Stomach (tissue), 9 donors: ENCODE results near the gene TMEM138. TPM values are rescaled to one million over a fixed set of nuclear protein-coding genes. Genes with fewer than 3 reads are reported as not detected.

Source experiments
- DNase-seq, 2 donors: peaks; one replicate each; pipeline versions ENCODE4 v3.0.0 to v3.0.0-alpha.2; 2013 to 2019
- H3K27ac ChIP-seq, 5 donors: fragments of 200-600 bp in 4 of 5; sonication (generic) in 4 of 5; one replicate each; pipeline ENCODE4 v1.5.1; 2013 to 2019; ENCODE audit warnings: mild to moderate bottlenecking in 1 of 5, moderate library complexity in 1 of 5
- H3K27me3 ChIP-seq, 3 donors: fragments of 200-600 bp; sonication (generic); one replicate each; pipeline ENCODE4 v1.5.1; 2017 to 2019; ENCODE audit warnings: mixed run types in 1 of 3
- H3K36me3 ChIP-seq, 4 donors: fragments of 200-600 bp; sonication (generic); 1 replicate in 3 of 4; 2 replicates in 1 of 4; pipeline ENCODE4 v1.5.1; 2016 to 2019
- H3K4me1 ChIP-seq, 4 donors: fragments of 200-600 bp; sonication (generic); one replicate each; pipeline ENCODE4 v1.5.1; 2016 to 2019
- H3K4me3 ChIP-seq, 4 donors: fragments of 200-600 bp; sonication (generic) in 3 of 4; one replicate each; pipeline ENCODE4 v1.5.1; 2016 to 2019; ENCODE audit warnings: mild to moderate bottlenecking in 1 of 4
- H3K9me3 ChIP-seq, 4 donors: fragments of 200-600 bp; sonication (generic); one replicate each; pipeline ENCODE4 v1.5.1; 2016 to 2019
- CTCF ChIP-seq, 7 experiments: fragments of 450-650 bp in 4 of 7; fragments of 200-600 bp in 3 of 7; sonication (generic) in 3 of 7; IDR thresholded peaks; one replicate each; pipeline ENCODE4 v1.5.1; 2016 to 2019; ENCODE audit warnings: antibody characterized with exemption in 7 of 7, control low read depth in 2 of 7, mild to moderate bottlenecking in 1 of 7
- EP300 ChIP-seq: sonication (generic); formaldehyde crosslinking; IDR thresholded peaks from one replicate; pipeline ENCODE4 v1.6.1; 2017; ENCODE audit warnings: antibody characterized with exemption
- POLR2A ChIP-seq, 4 donors: fragments of 450-650 bp; IDR thresholded peaks; one replicate each; pipeline ENCODE4 v1.6.1; 2016; ENCODE audit warnings: antibody characterized with exemption in 4 of 4, control low read depth in 2 of 4, mild to moderate bottlenecking in 1 of 4, moderate library complexity in 1 of 4
- POLR2AphosphoS5 ChIP-seq, 3 donors: sonication (generic); formaldehyde crosslinking; IDR thresholded peaks; one replicate each; pipeline ENCODE4 v1.6.1; 2016; ENCODE audit warnings: antibody characterized with exemption in 3 of 3
- WGBS, 5 donors: extraction: QIAGEN DNeasy Blood & Tissue Kit in 3 of 5; methylation state at CpG; one replicate each; pipeline versions ENCODE4 v1.1.5 to v1.1.7; 2013 to 2018; 5-methylcytosine and 5-hydroxymethylcytosine counted together
- intact Hi-C: fragments of 100-400 bp; cut with DNase I; formaldehyde crosslinking; loops from one replicate; pipeline ENCODE4 v1.15.1; 2023; ENCODE audit warnings: low total_unique reads
- polyA plus RNA-seq, 3 donors: library from polyadenylated mRNA; stranded (reverse); fragments of 200-250 nt; gene quantifications; one replicate each; pipeline ENCODE4 v1.2.3, GENCODE V29; 2013
- total RNA-seq, 5 donors: library from RNA; depleted of rRNA; stranded (reverse); fragments of >200 nt; gene quantifications; one replicate each; pipeline versions ENCODE4 v1.1.0 to v1.2.3, GENCODE V29; 2014 to 2016
- donor health status: healthy with polysubstance abuse.
- donor health status: Bipolar disorder and iron deficiency.
- donor health status: healthy.

The TMEM138 gene
- total and polyA plus RNA-seq, 8 donors, result 12.2 to 190 (median 23.4) TPM

- Histone ChIP-seq H3K27me3 (no peaks in the 10 kb centered on the region), H3K4me1 (peaks cover 21 to 38% (median 30%) of the 10 kb centered on the region in 4 donors), H3K27ac (no peak overlapping the region), H3K4me3 (no peak overlapping the region), H3K36me3 (peaks cover 49 to 55% (median 52%) of the 10 kb centered on the region in 4 donors), H3K9me3 (no peaks in the 10 kb centered on the region)
- intact Hi-C loops, result no loop called here
- DNase-seq, result no peak
- TF ChIP-seq POLR2A (IDR thresholded peaks at IDR 0.05) (no peak), POLR2AphosphoS5 (IDR thresholded peaks at IDR 0.05) (no peak), CTCF (IDR thresholded peaks at IDR 0.05) (no peak), EP300 (no peak)
- WGBS, 5 donors, result 90 to 95% (median 95%) methylated on average over 5 of the region's 5 CpGs
These were observed 2.0 kb downstream of the TMEM138 start for GRCh38 chr11:61364012-61364675.

- H3K9me3 ChIP-seq, result no peaks in the 10 kb centered on the region
- peaks cover 57 to 74% (median 71%) of the 10 kb centered on the region in 4 donors for H3K36me3 ChIP-seq
- TF ChIP-seq POLR2AphosphoS5 (IDR thresholded peaks at IDR 0.05) (no peak), EP300 (no peak), CTCF (IDR thresholded peaks at IDR 0.05) (no peak), POLR2A (IDR thresholded peaks at IDR 0.05) (no peak)
- H3K27me3 ChIP-seq, result no peaks in the 10 kb centered on the region
- H3K27ac ChIP-seq, result no peak overlapping the region
- DNase-seq, result no peak
- H3K4me3 ChIP-seq, result no peak overlapping the region
- H3K4me1 ChIP-seq, result peaks cover 9 to 16% (median 13%) of the 10 kb centered on the region in 4 donors
- 80 to 89% (median 82%) methylated on average over 6 of the region's 6 CpGs for WGBS, 5 donors
- intact Hi-C loops, result no loop called here
These were observed 5.2 kb downstream of the TMEM138 start for GRCh38 chr11:61367406-61367805.

GRCh38 chr11:61368646-61369045, 6.5 kb downstream of the TMEM138 start:
- H3K36me3 ChIP-seq, result peaks cover 57 to 74% (median 71%) of the 10 kb centered on the region in 4 donors

More at GRCh38 chr11:61368646-61369045, 6.5 kb downstream of the TMEM138 start:
- H3K4me3 ChIP-seq, result no peak overlapping the region
- H3K9me3 ChIP-seq, result no peaks in the 10 kb centered on the region
- no peak for DNase-seq
- TF ChIP-seq POLR2AphosphoS5 (IDR thresholded peaks at IDR 0.05) (no peak), EP300 (no peak), POLR2A (IDR thresholded peaks at IDR 0.05) (no peak), CTCF (IDR thresholded peaks at IDR 0.05) (no peak)
- H3K27me3 ChIP-seq, result no peaks in the 10 kb centered on the region
- 89 to 97% (median 94%) methylated on average over 7 of the region's 7 CpGs for WGBS, 5 donors
- peaks cover 0 to 13% (median 2%) of the 10 kb centered on the region in 4 donors for H3K4me1 ChIP-seq
- intact Hi-C loops, result no loop called here
- H3K27ac ChIP-seq, result no peak overlapping the region
